Spleen (tissue), 11 donors: Measurements from ENCODE around the gene TMCC1. TPM values are rescaled to one million over a fixed set of nuclear protein-coding genes. Genes with fewer than 3 reads are reported as not detected.
A peak's percentile ranks its signal among the peaks of the same experiment; 100 is the strongest.

Source experiments
- DNase-seq: peaks from one replicate; pipeline ENCODE4 v3.0.0-alpha.2; 2020
- H3K27ac ChIP-seq, 8 donors: fragments of 200-600 bp; sonication (generic) in 7 of 8; 1 replicate in 4 of 8; 2 replicates in 4 of 8; pipeline versions ENCODE4 v1.5.0 to v1.8.0; 2016 to 2021; ENCODE audit warnings: inconsistent platforms in 4 of 8, mild to moderate bottlenecking in 4 of 8, moderate library complexity in 1 of 8
- H3K27me3 ChIP-seq, 7 donors: fragments of 200-600 bp; sonication (generic) in 6 of 7; replicated peaks in 1 of 7; 1 replicate in 4 of 7; 2 replicates in 3 of 7; pipeline versions ENCODE4 v1.5.0 to v1.8.0; 2016 to 2021; ENCODE audit warnings: inconsistent platforms in 3 of 7, mild to moderate bottlenecking in 1 of 7
- H3K36me3 ChIP-seq, 6 donors: fragments of 200-600 bp; sonication (generic) in 5 of 6; 1 replicate in 4 of 6; 2 replicates in 2 of 6; pipeline versions ENCODE4 v1.5.0 to v1.8.0; 2016 to 2021; ENCODE audit warnings: inconsistent platforms in 2 of 6
- H3K4me1 ChIP-seq, 6 donors: fragments of 200-600 bp; sonication (generic) in 5 of 6; 1 replicate in 3 of 6; 2 replicates in 3 of 6; pipeline versions ENCODE4 v1.5.0 to v1.8.0; 2016 to 2021; ENCODE audit warnings: inconsistent platforms in 3 of 6
- H3K4me3 ChIP-seq, 8 donors: fragments of 200-600 bp; sonication (generic) in 7 of 8; 1 replicate in 4 of 8; 2 replicates in 4 of 8; pipeline versions ENCODE4 v1.5.0 to v1.8.0; 2016 to 2021; ENCODE audit warnings: inconsistent platforms in 4 of 8, mild to moderate bottlenecking in 4 of 8, moderate library complexity in 2 of 8
- H3K9me3 ChIP-seq, 8 donors: fragments of 200-600 bp; sonication (generic) in 7 of 8; 1 replicate in 4 of 8; 2 replicates in 4 of 8; pipeline versions ENCODE4 v1.5.0 to v1.8.0; 2016 to 2021; ENCODE audit warnings: inconsistent platforms in 4 of 8
- CTCF ChIP-seq, 11 experiments: fragments of 200-600 bp in 7 of 11; fragments of 450-650 bp in 4 of 11; sonication (generic) in 4 of 11; IDR thresholded peaks in 8 of 11; conservative IDR thresholded peaks in 3 of 11; 1 replicate in 7 of 11; 2 replicates in 4 of 11; pipeline versions ENCODE4 v1.4.0 to v1.8.0; 2016 to 2021; ENCODE audit warnings: antibody characterized with exemption in 11 of 11, inconsistent platforms in 4 of 11, mild to moderate bottlenecking in 1 of 11
- POLR2A ChIP-seq, 3 donors: fragments of 450-650 bp; IDR thresholded peaks; one replicate each; pipeline ENCODE4 v1.5.1; 2017; ENCODE audit warnings: antibody characterized with exemption in 3 of 3, mild to moderate bottlenecking in 1 of 3
- POLR2AphosphoS5 ChIP-seq, 3 donors: sonication (generic); formaldehyde crosslinking; IDR thresholded peaks; one replicate each; pipeline ENCODE4 v1.5.1; 2017; ENCODE audit warnings: antibody characterized with exemption in 3 of 3
- WGBS, 5 donors: extraction: QIAGEN DNeasy Blood & Tissue Kit in 3 of 5; methylation state at CpG; one replicate each; pipeline versions ENCODE4 v1.1.5 to v1.1.7; 2013 to 2018; 5-methylcytosine and 5-hydroxymethylcytosine counted together
- intact Hi-C: fragments of 100-400 bp; cut with DNase I; formaldehyde crosslinking; loops from one replicate; pipeline ENCODE4 v1.15.0; 2023; ENCODE audit warnings: low total_unique reads
- polyA plus RNA-seq, 3 donors: library from polyadenylated mRNA; stranded (reverse); fragments of 200-250 nt; gene quantifications; one replicate each; pipeline ENCODE4 v1.2.1, GENCODE V29; 2013
- total RNA-seq, 7 donors: library from RNA; depleted of rRNA in 3 of 7; stranded (reverse); fragments of >200 nt in 3 of 7; fragmentation: NEBNext Ultra II Directional in 4 of 7; extraction: Animal tissue kit (Norgen Biotek cat#: 25700) in 4 of 7; gene quantifications; one replicate each; pipeline versions ENCODE4 v1.1.0 to v1.2.1, GENCODE V29; 2016 to 2021
- donor health status: healthy with polysubstance abuse.
- donor health status: DM: no; HTN: no; CAD: no; lungs with moderate emphysema.
- donor health status: DM: no; HTN: no; CAD: no.
- donor health status: Bipolar disorder and iron deficiency.
- donor health status: healthy.
- donor health status: DM: no; HTN: no; CAD: no.
- donor health status: DM: yes; HTN: yes; CAD: no.

TMCC1 gene
- total and polyA plus RNA-seq, 10 donors = 4.5 to 45.5 (median 32.5) TPM

GRCh38 chr3:129632056-129632455, 261.5 kb downstream of the TMCC1 start:
- H3K36me3 ChIP-seq = no peaks in the 10 kb centered on the region
- intact Hi-C loops = loop anchor here (5.0 kb wide), 1 partner anchor 300 kb away; no protein-coding TSS in a partner anchor
- no peaks in the 10 kb centered on the region for H3K27me3 ChIP-seq
- no peak overlapping the region for H3K4me3 ChIP-seq
- no peak overlapping the region for H3K27ac ChIP-seq
- H3K4me1 ChIP-seq = peaks cover 12 to 20% (median 14%) of the 10 kb centered on the region in 6 donors
- no peak for DNase-seq
- no peaks in the 10 kb centered on the region for H3K9me3 ChIP-seq
- TF ChIP-seq POLR2AphosphoS5 (IDR thresholded peaks at IDR 0.05) = no peak
- no peak for TF ChIP-seq CTCF (IDR thresholded peaks at IDR 0.05 in 8 of 11, conservative IDR thresholded peaks at IDR 0.05 in 3 of 11)
- TF ChIP-seq POLR2A (IDR thresholded peaks at IDR 0.05) = no peak
- WGBS, 5 donors = 84 to 95% (median 91%) methylated on average over 7 to 9 of the region's 9 CpGs

DNA sequence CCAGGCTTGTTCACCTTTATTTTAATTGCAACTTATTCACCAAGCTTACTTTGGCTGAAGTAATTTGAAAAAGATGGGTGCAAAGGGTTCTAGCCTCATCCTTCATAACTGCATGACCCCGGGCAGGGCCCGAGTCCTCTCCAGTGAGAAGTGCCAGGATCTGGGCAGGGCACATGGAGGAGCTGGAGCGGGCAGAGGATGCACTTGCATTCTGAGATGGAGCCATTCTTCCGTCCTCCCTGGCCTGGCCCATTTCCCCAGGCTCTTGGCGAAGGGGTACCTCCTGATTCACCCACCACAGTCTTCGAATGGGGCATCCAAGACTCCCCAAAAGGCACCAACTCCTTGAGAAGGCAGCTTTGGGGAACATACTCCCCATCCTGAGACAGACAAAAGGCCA, 264.5 kb downstream of the TMCC1 start:
- TF ChIP-seq POLR2AphosphoS5 (IDR thresholded peaks at IDR 0.05) (no peak), POLR2A (IDR thresholded peaks at IDR 0.05) (no peak), CTCF (IDR thresholded peaks at IDR 0.05 in 8 of 11, conservative IDR thresholded peaks at IDR 0.05 in 3 of 11) (no peak)
- H3K4me1 ChIP-seq = peaks cover 28 to 50% (median 44%) of the 10 kb centered on the region in 6 donors
- H3K36me3 ChIP-seq = no peaks in the 10 kb centered on the region
- WGBS, 5 donors = 74 to 86% (median 76%) methylated on average over 6 of the region's 6 CpGs
- H3K27me3 ChIP-seq = no peaks in the 10 kb centered on the region
- no peak overlapping the region for H3K4me3 ChIP-seq
- peak overlapping the region in 2 of 8 donors; percentile 90 to 94 for H3K27ac ChIP-seq
- H3K9me3 ChIP-seq = no peaks in the 10 kb centered on the region
- intact Hi-C loops = loop anchor here (5.0 kb wide), 1 partner anchor 198 kb away; no protein-coding TSS in a partner anchor
- DNase-seq = no peak

- Histone ChIP-seq H3K4me1 (peaks cover 37 to 59% (median 52%) of the 10 kb centered on the region in 6 donors), H3K9me3 (no peaks in the 10 kb centered on the region), H3K36me3 (no peaks in the 10 kb centered on the region), H3K4me3 (peak overlapping the region in 6 of 8 donors; percentile 44 to 82 (median 58)), H3K27ac (peak overlapping the region; percentile 89 to 96 (median 94)), H3K27me3 (no peaks in the 10 kb centered on the region)
- TF ChIP-seq POLR2A (IDR thresholded peaks at IDR 0.05) (no peak), POLR2AphosphoS5 (IDR thresholded peaks at IDR 0.05) (no peak), CTCF (IDR thresholded peaks at IDR 0.05 in 8 of 11, conservative IDR thresholded peaks at IDR 0.05 in 3 of 11) (no peak)
- no peak for DNase-seq
- WGBS, 5 donors = 13 to 23% (median 20%) methylated on average over 9 of the region's 9 CpGs
- intact Hi-C loops = loop anchor here (5.0 kb wide), 1 partner anchor 199 kb away; no protein-coding TSS in a partner anchor
Measured at GRCh38 chr3:129628169-129628522, 265.4 kb downstream of the TMCC1 start.

GRCh38 chr3:129627350-129628168, 266.0 kb downstream of the TMCC1 start:
- H3K36me3 ChIP-seq = no peaks in the 10 kb centered on the region
- H3K4me1 ChIP-seq = peaks cover 40 to 65% (median 58%) of the 10 kb centered on the region in 6 donors
- H3K9me3 ChIP-seq = no peaks in the 10 kb centered on the region
- no peaks in the 10 kb centered on the region for H3K27me3 ChIP-seq
- 1 to 6% (median 3%) methylated on average over 38 of the region's 38 CpGs for WGBS, 5 donors
- peak overlapping the region; percentile 89 to 96 (median 94) for H3K27ac ChIP-seq
- H3K4me3 ChIP-seq = peak overlapping the region; percentile 38 to 82 (median 56)
- TF ChIP-seq POLR2A (IDR thresholded peaks at IDR 0.05) (peak in 1 of 3 donors; percentile 11), CTCF (IDR thresholded peaks at IDR 0.05 in 8 of 11, conservative IDR thresholded peaks at IDR 0.05 in 3 of 11) (peak; percentile 48 to 88 (median 79)), POLR2AphosphoS5 (IDR thresholded peaks at IDR 0.05) (peak in 1 of 3 donors; percentile 9)
- intact Hi-C loops = loop anchor here (5.0 kb wide), 1 partner anchor 200 kb away; no protein-coding TSS in a partner anchor
- peak; percentile 88 for DNase-seq
